HCT116 (cell line): Measurements from ENCODE around the gene MYH14. TPM values are rescaled to one million over a fixed set of nuclear protein-coding genes. Genes with fewer than 3 reads are reported as not detected.

Experiments
- ATAC-seq: fragments of 200-7000 bp; cut with Tn5 transposase; 2 replicates; pipeline ENCODE4 v1.9.1; 2020; ENCODE audit warnings: mild to moderate bottlenecking, moderate library complexity
- BruUV-seq: library from RNA; stranded (reverse); fragments of 400-500 nt; replicated peaks from 2 replicates; lab custom pipeline; 2021; lab: Mats Ljungman, UMichigan
- CTCF ChIA-PET: fragments of 300-600 bp; sonication (Branson Sonifier 250); formaldehyde crosslinking; loops from one replicate; lab custom pipeline; 2021; ENCODE audit warnings: antibody characterized with exemption; lab: Charles Lee
- POLR2A ChIA-PET: fragments of 300-600, 350-600 bp; sonication (Branson Sonifier 250); formaldehyde crosslinking; loops from one replicate; lab custom pipeline; 2021; ENCODE audit warnings: antibody characterized with exemption; lab: Charles Lee
- RAD21 ChIA-PET, 2 experiments: fragments of 300-600 bp; sonication (Branson Sonifier 250); formaldehyde crosslinking; loops; one replicate each; lab custom pipeline; 2023; ENCODE audit warnings: low total read pairs in 2 of 2; ENCODE audit not compliant: uncharacterized antibody in 2 of 2, unreplicated experiment in 2 of 2, low non-redundant PET in 1 of 2; lab: Charles Lee
- DNase-seq: peaks from one replicate; pipeline ENCODE4 v3.0.0-alpha.2; 2010; ENCODE audit warnings: low read depth, low spot score
- H2AFZ ChIP-seq: fragments of 200-600 bp; shearing (Covaris generic), sonication (generic); 2 replicates; pipeline ENCODE4 v1.6.1; 2017; ENCODE audit warnings: low read depth, mixed run types, mixed read lengths, antibody characterized with exemption, low read length; ENCODE audit not compliant: poor library complexity, severe bottlenecking
- H3K27ac ChIP-seq: 2 replicates; pipeline ENCODE4 v1.5.1; 2012; ENCODE audit warnings: low read depth, low read length
- H3K27me3 ChIP-seq: fragments of 200-600 bp; sonication (generic); 2 replicates; pipeline ENCODE4 v1.6.1; 2016; ENCODE audit warnings: mixed run types, low read length, mixed read lengths; ENCODE audit not compliant: insufficient read depth
- H3K36me3 ChIP-seq, 2 experiments: fragments of 200-500 bp in 1 of 2; fragments of 200-600 bp in 1 of 2; sonication (Bioruptor generic) in 1 of 2; sonication (generic) in 1 of 2; 2 replicates each; pipeline versions ENCODE4 v1.5.1 to v1.6.1; 2014 to 2016; ENCODE audit warnings: low read length in 2 of 2, inconsistent platforms in 1 of 2, mixed read lengths in 1 of 2, mixed run types in 1 of 2; ENCODE audit not compliant: insufficient read depth in 2 of 2, control insufficient read depth in 1 of 2
- H3K4me1 ChIP-seq, 2 experiments: fragments of 200-600 bp in 1 of 2; sonication (generic) in 1 of 2; 2 replicates each; pipeline versions ENCODE4 v1.5.1 to v1.6.1; 2012 to 2017; ENCODE audit warnings: low read length in 2 of 2, inconsistent platforms in 1 of 2, mild to moderate bottlenecking in 1 of 2, mixed read lengths in 1 of 2, mixed run types in 1 of 2, moderate library complexity in 1 of 2; ENCODE audit not compliant: insufficient read depth in 2 of 2, control insufficient read depth in 1 of 2
- H3K4me2 ChIP-seq: fragments of 200-600 bp; sonication (generic); 2 replicates; pipeline ENCODE4 v1.6.1; 2017; ENCODE audit warnings: mixed run types, low read length, mixed read lengths
- H3K4me3 ChIP-seq, 2 experiments: fragments of 200-600 bp in 1 of 2; sonication (generic) in 1 of 2; replicated peaks in 1 of 2; 2 replicates each; pipeline ENCODE4 v1.5.1; 2011 to 2016; ENCODE audit warnings: low read length in 2 of 2, control low read depth in 1 of 2, low read depth in 1 of 2, mild to moderate bottlenecking in 1 of 2, mixed read lengths in 1 of 2, mixed run types in 1 of 2
- H3K79me2 ChIP-seq: fragments of 200-600 bp; sonication (generic); 2 replicates; pipeline ENCODE4 v1.6.1; 2017; ENCODE audit warnings: mild to moderate bottlenecking, mixed run types, low read length, moderate library complexity, mixed read lengths; ENCODE audit not compliant: insufficient read depth
- H3K9ac ChIP-seq: fragments of 200-600 bp; sonication (generic); 2 replicates; pipeline ENCODE4 v1.6.1; 2016; ENCODE audit warnings: low read length, mixed read lengths
- H3K9me2 ChIP-seq: fragments of 200-600 bp; sonication (generic), shearing (Covaris generic); 2 replicates; pipeline ENCODE4 v1.6.1; 2017; ENCODE audit warnings: mixed run types, mild to moderate bottlenecking, moderate library complexity; ENCODE audit not compliant: insufficient read depth
- H3K9me3 ChIP-seq, 2 experiments: fragments of 200-500 bp in 1 of 2; fragments of 200-600 bp in 1 of 2; sonication (Bioruptor generic) in 1 of 2; sonication (generic) in 1 of 2; 2 replicates each; pipeline ENCODE4 v1.6.1; 2014 to 2017; ENCODE audit warnings: low read length in 2 of 2, mixed read lengths in 2 of 2, inconsistent platforms in 1 of 2, low read depth in 1 of 2, mild to moderate bottlenecking in 1 of 2, mixed run types in 1 of 2, moderate library complexity in 1 of 2; ENCODE audit not compliant: control insufficient read depth in 1 of 2, insufficient read depth in 1 of 2
- H4K20me1 ChIP-seq: fragments of 200-600 bp; sonication (generic), shearing (Covaris generic); 2 replicates; pipeline ENCODE4 v1.6.1; 2017; ENCODE audit warnings: mixed run types, mild to moderate bottlenecking, moderate library complexity; ENCODE audit not compliant: insufficient read depth
- CBX3 ChIP-seq: IDR thresholded peaks from 2 replicates; pipeline ENCODE4 v1.6.1; 2012; ENCODE audit warnings: low read depth
- CEBPB ChIP-seq: IDR thresholded peaks from 2 replicates; pipeline ENCODE4 v1.6.1; 2012; ENCODE audit warnings: low read depth
- CTCF ChIP-seq, 3 experiments: fragments of 200-600 bp in 1 of 3; sonication (generic) in 1 of 3; IDR thresholded peaks in 2 of 3; conservative IDR thresholded peaks in 1 of 3; 2 replicates each; pipeline ENCODE4 v1.5.1; 2012 to 2017; ENCODE audit warnings: low read depth in 2 of 3, low read length in 2 of 3, antibody characterized with exemption in 1 of 3, borderline replicate concordance in 1 of 3, control low read depth in 1 of 3, mild to moderate bottlenecking in 1 of 3, mixed read lengths in 1 of 3, mixed run types in 1 of 3, moderate library complexity in 1 of 3; ENCODE audit not compliant: insufficient read depth in 1 of 3
- EGR1 ChIP-seq: IDR thresholded peaks from 2 replicates; pipeline ENCODE4 v1.6.1; 2012; ENCODE audit warnings: low read depth
- ELF1 ChIP-seq: IDR thresholded peaks from 2 replicates; pipeline ENCODE4 v1.6.1; 2012; ENCODE audit warnings: low read depth, borderline replicate concordance
- EZH2phosphoT487 ChIP-seq: fragments of 200-600 bp; IDR thresholded peaks from 2 replicates; pipeline ENCODE4 v1.6.1; 2018; ENCODE audit warnings: antibody characterized with exemption, borderline replicate concordance
- FOSL1 ChIP-seq: IDR thresholded peaks from 2 replicates; pipeline ENCODE4 v1.6.1; 2012; ENCODE audit warnings: low read depth
- JUND ChIP-seq: IDR thresholded peaks from 2 replicates; pipeline ENCODE4 v1.6.1; 2012
- MAX ChIP-seq: IDR thresholded peaks from 2 replicates; pipeline ENCODE4 v1.6.1; 2012
- POLR2A ChIP-seq: IDR thresholded peaks from 2 replicates; pipeline ENCODE4 v1.7.0; 2011; ENCODE audit warnings: borderline replicate concordance; ENCODE audit not compliant: insufficient read depth, insufficient read length; ENCODE audit errors: extremely low read depth
- POLR2AphosphoS5 ChIP-seq: IDR thresholded peaks from 2 replicates; pipeline ENCODE4 v1.6.1; 2011; ENCODE audit warnings: mild to moderate bottlenecking, low read depth, low read length, moderate library complexity
- RAD21 ChIP-seq: IDR thresholded peaks from 2 replicates; pipeline ENCODE4 v1.6.1; 2012; ENCODE audit warnings: low read depth, mild to moderate bottlenecking
- REST ChIP-seq: IDR thresholded peaks from 2 replicates; pipeline ENCODE4 v1.6.1; 2012; ENCODE audit warnings: low read depth
- SRF ChIP-seq: IDR thresholded peaks from 2 replicates; pipeline ENCODE4 v1.6.1; 2012; ENCODE audit warnings: low read depth
- YY1 ChIP-seq: IDR thresholded peaks from 2 replicates; pipeline ENCODE4 v1.6.1; 2011; ENCODE audit warnings: low read length, low read depth, moderate library complexity, mild to moderate bottlenecking; ENCODE audit not compliant: insufficient replicate concordance; ENCODE audit errors: extremely low read depth
- ZNF274 ChIP-seq: fragments of 200-500 bp; sonication (Bioruptor generic); IDR thresholded peaks from 2 replicates; pipeline ENCODE4 v1.6.1; 2014; ENCODE audit warnings: mild to moderate bottlenecking, low read depth, low read length, inconsistent platforms
- intact Hi-C: fragments of 100-400 bp; cut with micrococcal nuclease; formaldehyde crosslinking; loops from 2 replicates; pipeline ENCODE4 v1.10.0; 2022
- total RNA-seq: library from RNA; stranded (reverse); gene quantifications from one replicate; pipeline ENCODE4 v1.2.1, GENCODE V29; 2021; ENCODE audit not compliant: unreplicated experiment

MYH14 gene
- total RNA-seq, 1 experiment from 2014 or later: 60.1 TPM

GRCh38 chr19:50171752-50172151, 31.7 kb upstream of the MYH14 start:
- intact Hi-C loops: no loop called here
- POLR2A ChIA-PET: no interaction called here

GRCh38 chr19:50172726-50173125, 30.7 kb upstream of the MYH14 start:
- Histone ChIP-seq H3K79me2 (no peaks in the 10 kb centered on the region), H2AFZ (no peak overlapping the region), H3K4me2 (no peak overlapping the region), H3K36me3 (no peaks in the 10 kb centered on the region), H4K20me1 (no peaks in the 10 kb centered on the region), H3K4me3 (no peak overlapping the region), H3K4me1 (peaks cover 0 to 15% of the 10 kb centered on the region in 2 experiments; a peak in 1 of 4 replicates), H3K9ac (no peak overlapping the region), H3K27ac (no peak overlapping the region), H3K9me3 (no peaks in the 10 kb centered on the region), H3K9me2 (no peaks in the 10 kb centered on the region), H3K27me3 (no peaks in the 10 kb centered on the region)
- ATAC-seq (no peak), DNase-seq (no peak)
- ChIA-PET CTCF (interaction anchor here (1.1 kb wide), 1 partner anchor 93 kb away, joined by 3 read pairs; no protein-coding TSS in a partner anchor), POLR2A (no interaction called here), RAD21 (no interaction called here)
- intact Hi-C loops: no loop called here
- no TSS peak for BruUV-seq
- TF ChIP-seq CTCF (IDR thresholded peaks at IDR 0.05 in 2 of 3, conservative IDR thresholded peaks at IDR 0.05 in 1 of 3; ENCODE audit: borderline replicate concordance in 1 of 3, insufficient read depth in 1 of 3, low read depth in 2 of 3, low read length in 2 of 3): no peak
- no peak for TF ChIP-seq REST
- no peak for TF ChIP-seq CBX3
- no peak for TF ChIP-seq EZH2phosphoT487
- no peak for TF ChIP-seq JUND
- no peak for TF ChIP-seq EGR1
- TF ChIP-seq POLR2A: no peak
- no peak for TF ChIP-seq ELF1
- no peak for TF ChIP-seq FOSL1
- TF ChIP-seq ZNF274: no peak
- TF ChIP-seq CEBPB: no peak

More at GRCh38 chr19:50171752-50172151, 31.7 kb upstream of the MYH14 start:
- Histone ChIP-seq H3K9me3 (no peaks in the 10 kb centered on the region), H3K27ac (no peak overlapping the region), H3K4me3 (no peak overlapping the region), H3K9ac (no peak overlapping the region), H2AFZ (no peak overlapping the region), H4K20me1 (no peaks in the 10 kb centered on the region), H3K9me2 (no peaks in the 10 kb centered on the region), H3K27me3 (no peaks in the 10 kb centered on the region), H3K4me1 (peaks cover 0 to 15% of the 10 kb centered on the region in 2 experiments; a peak in 1 of 4 replicates), H3K36me3 (no peaks in the 10 kb centered on the region), H3K4me2 (no peak overlapping the region), H3K79me2 (no peaks in the 10 kb centered on the region)
- CTCF ChIA-PET: interaction anchor here (1.1 kb wide), 1 partner anchor 94 kb away, joined by 3 read pairs; no protein-coding TSS in a partner anchor
- no TSS peak for BruUV-seq
- RAD21 ChIA-PET: no interaction called here
- ATAC-seq (no peak), DNase-seq (no peak)
- TF ChIP-seq SRF (no peak), MAX (no peak), POLR2AphosphoS5 (no peak), RAD21 (no peak), YY1 (no peak)
